ENCODE results near the gene TMTC3. TPM values are rescaled to one million over a fixed set of nuclear protein-coding genes. Genes with fewer than 3 reads are reported as not detected.

Gene TMTC3
- total and polyA plus RNA-seq, 2 of the 4 experiments (the other 2 are of a cell fraction) = 3.7 to 44.3 TPM

DNA sequence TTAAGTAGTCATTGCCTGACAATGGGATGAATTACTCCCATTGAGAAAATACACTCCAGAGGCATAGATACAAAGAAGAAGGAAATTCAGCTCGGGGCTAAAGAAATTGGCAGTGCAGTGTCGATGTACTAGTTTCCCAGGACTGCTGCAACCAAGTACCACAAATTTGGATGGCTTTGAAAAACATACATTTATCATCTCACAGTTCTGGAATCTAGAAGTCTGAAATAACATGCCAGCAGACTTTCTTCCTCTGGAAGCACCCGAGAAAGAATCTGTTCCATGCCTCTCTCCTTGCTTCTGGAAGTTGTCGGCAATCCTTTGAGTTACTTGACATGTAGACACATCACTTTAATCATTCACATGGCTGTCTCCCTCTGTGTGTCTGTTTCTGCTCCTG lies 101.9 kb downstream of the TMTC3 start:
- Histone ChIP-seq H3K9me3 (ENCODE audit: control insufficient read depth, insufficient read depth, low read length) (no peaks in the 10 kb centered on the region), H3K36me3 (ENCODE audit: control insufficient read depth, insufficient read depth, low read length) (no peaks in the 10 kb centered on the region), H3K27ac (ENCODE audit: insufficient read depth, low read length) (no peak overlapping the region), H3K4me1 (ENCODE audit: control insufficient read depth, insufficient read depth, low read length) (peaks cover 3% of the 10 kb centered on the region), H4K20me1 (ENCODE audit: insufficient read depth, low read length) (no peaks in the 10 kb centered on the region), H3K4ac (ENCODE audit: low read depth, low read length) (peak overlapping the region; percentile 32; the same call in 1 of the 2 replicates), H2BK15ac (ENCODE audit: low read depth, low read length) (no peak overlapping the region; the same call in 2 of the 3 replicates), H2BK120ac (ENCODE audit: low read depth, low read length) (peak overlapping the region; percentile 69; the same call in 1 of the 2 replicates), H4K91ac (ENCODE audit: insufficient read depth, low read depth, low read length) (no peak overlapping the region), H2AK5ac (ENCODE audit: low read depth, low read length) (no peak overlapping the region), H3K4me3 (ENCODE audit: insufficient read depth, low read depth, low read length) (no peak overlapping the region), H3K56ac (ENCODE audit: extremely low read depth, insufficient read depth, low read length) (no peak overlapping the region), H3K27me3 (ENCODE audit: control insufficient read depth, insufficient read depth, low read length) (no peaks in the 10 kb centered on the region), H3K9me1 (ENCODE audit: insufficient read depth, low read length) (no peaks in the 10 kb centered on the region; the same call in 1 of the 2 replicates), H4K5ac (ENCODE audit: low read depth, low read length) (peak overlapping the region; percentile 42; the same call in 1 of the 2 replicates), H4K8ac (ENCODE audit: low read depth in 2 of 2, low read length in 2 of 2) (no peak overlapping the region), H3K23ac (ENCODE audit: low read depth, low read length) (peak overlapping the region; percentile 62; the same call in 1 of the 2 replicates), H2BK5ac (ENCODE audit: low read depth, low read length, poor library complexity, severe bottlenecking) (no peak overlapping the region), H3K4me2 (ENCODE audit: low read depth, low read length) (no peak overlapping the region), H2AFZ (replicated peaks; ENCODE audit: low read length, poor library complexity) (no peak overlapping the region), H3K14ac (replicated peaks; ENCODE audit: low read depth, low read length) (0 out of 2 replicates have a peak overlapping the region, but pooled peaks have one; percentile 29), H3K79me1 (ENCODE audit: low read depth in 1 of 2, low read length in 2 of 2) (no peaks in the 10 kb centered on the region), H3K18ac (ENCODE audit: low read depth, low read length) (peak overlapping the region; percentile 77; the same call in 1 of the 2 replicates), H2AK9ac (replicated peaks; ENCODE audit: low read depth, low read length, poor library complexity) (no peak overlapping the region), H3K9ac (ENCODE audit: low read depth, low read length) (no peak overlapping the region), H2BK20ac (ENCODE audit: low read depth, low read length) (peak overlapping the region; percentile 42; the same call in 1 of the 2 replicates)
- intact Hi-C loops (cut with micrococcal nuclease) = no loop called here
- TF ChIP-seq RFX5 (IDR thresholded peaks at IDR 0.05; ENCODE audit: low read depth, low read length) (no peak), FOS (IDR thresholded peaks at IDR 0.05; ENCODE audit: low read depth, low read length) (no peak), MAFK (IDR thresholded peaks at IDR 0.05; ENCODE audit: low read depth, low read length) (no peak), RAD21 (IDR thresholded peaks at IDR 0.05; ENCODE audit: low read length) (no peak), MXI1 (IDR thresholded peaks at IDR 0.05; ENCODE audit: borderline replicate concordance, low read depth, low read length) (no peak)
- TF ChIP-seq, protein P1, sequence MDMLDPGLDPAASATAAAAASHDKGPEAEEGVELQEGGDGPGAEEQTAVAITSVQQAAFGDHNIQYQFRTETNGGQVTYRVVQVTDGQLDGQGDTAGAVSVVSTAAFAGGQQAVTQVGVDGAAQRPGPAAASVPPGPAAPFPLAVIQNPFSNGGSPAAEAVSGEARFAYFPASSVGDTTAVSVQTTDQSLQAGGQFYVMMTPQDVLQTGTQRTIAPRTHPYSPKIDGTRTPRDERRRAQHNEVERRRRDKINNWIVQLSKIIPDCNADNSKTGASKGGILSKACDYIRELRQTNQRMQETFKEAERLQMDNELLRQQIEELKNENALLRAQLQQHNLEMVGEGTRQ (IDR thresholded peaks at IDR 0.05; ENCODE audit: low read depth, low read length) = no peak
- ChIA-PET CTCF (interaction anchor here (0.9 kb wide), 1 partner anchor 8 kb away, joined by 3 read pairs; no protein-coding TSS in a partner anchor), POLR2A (ENCODE audit: unreplicated experiment) (no interaction called here)
- 20% methylated on average over 1 of the region's 4 CpGs; no CpG with 5 or more reads in 1 of the 2 experiments for WGBS, 2 experiments (ENCODE audit: extremely low coverage in 2 of 2, insufficient read length in 1 of 2)
- no peak for DNase-seq
- no TSS peak for BruUV-seq (replicated peaks)
- in situ Hi-C loops (cut with MboI; ENCODE audit: low sequenced_read_pairs) = no loop called here
- ATAC-seq (ENCODE audit: low read depth) = no peak
- dilution Hi-C loops (cut with HindIII; ENCODE audit: low sequenced_read_pairs, unreplicated experiment) = no loop called here

Measured in IMR-90 (cell line).